ENCODE results near the gene NDUFB2. TPM values are rescaled to one million over a fixed set of nuclear protein-coding genes. Genes with fewer than 3 reads are reported as not detected.

NDUFB2 gene
- total and polyA plus RNA-seq, 2 of the 13 experiments (the other 11 are each of a cell fraction or from before 2014, with no cell fraction given), result 206 to 221 TPM

DNA sequence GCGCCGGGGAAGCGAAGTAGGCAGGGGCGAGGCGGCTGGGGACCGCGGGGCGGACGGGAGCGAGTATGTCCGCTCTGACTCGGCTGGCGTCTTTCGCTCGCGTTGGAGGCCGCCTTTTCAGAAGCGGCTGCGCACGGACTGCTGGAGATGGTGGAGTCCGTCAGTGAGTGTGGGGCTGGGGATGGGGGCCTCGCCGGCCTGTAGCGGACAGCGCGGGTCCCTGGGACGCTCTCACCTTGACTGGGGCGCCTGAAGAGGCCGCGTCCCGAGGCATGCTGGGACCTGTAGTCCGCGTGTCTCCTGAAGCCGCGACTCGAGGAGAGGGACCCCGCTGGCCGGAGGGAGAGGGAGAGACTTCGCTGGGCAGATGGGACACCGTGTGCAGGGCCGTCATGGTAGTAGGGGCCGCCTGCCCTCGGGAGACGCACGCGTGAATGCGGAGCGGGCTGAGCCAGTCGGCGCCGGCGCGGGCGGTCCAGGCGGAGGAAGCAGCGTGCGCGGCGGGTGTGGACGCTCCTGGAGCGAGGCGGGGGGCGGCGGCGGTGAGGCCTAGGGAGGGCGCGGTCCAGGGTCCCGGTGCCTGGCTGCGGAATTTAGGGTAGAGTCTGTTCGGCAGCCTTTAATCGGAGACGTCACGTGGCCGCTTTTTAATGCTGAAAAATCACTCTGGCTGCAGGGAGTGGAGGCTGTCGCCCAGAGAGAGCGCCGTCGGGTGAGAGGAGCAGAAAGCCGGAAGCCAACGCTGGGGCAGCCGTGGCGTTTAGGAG, at the start of gene NDUFB2 (continued):
- TF ChIP-seq, protein P1, sequence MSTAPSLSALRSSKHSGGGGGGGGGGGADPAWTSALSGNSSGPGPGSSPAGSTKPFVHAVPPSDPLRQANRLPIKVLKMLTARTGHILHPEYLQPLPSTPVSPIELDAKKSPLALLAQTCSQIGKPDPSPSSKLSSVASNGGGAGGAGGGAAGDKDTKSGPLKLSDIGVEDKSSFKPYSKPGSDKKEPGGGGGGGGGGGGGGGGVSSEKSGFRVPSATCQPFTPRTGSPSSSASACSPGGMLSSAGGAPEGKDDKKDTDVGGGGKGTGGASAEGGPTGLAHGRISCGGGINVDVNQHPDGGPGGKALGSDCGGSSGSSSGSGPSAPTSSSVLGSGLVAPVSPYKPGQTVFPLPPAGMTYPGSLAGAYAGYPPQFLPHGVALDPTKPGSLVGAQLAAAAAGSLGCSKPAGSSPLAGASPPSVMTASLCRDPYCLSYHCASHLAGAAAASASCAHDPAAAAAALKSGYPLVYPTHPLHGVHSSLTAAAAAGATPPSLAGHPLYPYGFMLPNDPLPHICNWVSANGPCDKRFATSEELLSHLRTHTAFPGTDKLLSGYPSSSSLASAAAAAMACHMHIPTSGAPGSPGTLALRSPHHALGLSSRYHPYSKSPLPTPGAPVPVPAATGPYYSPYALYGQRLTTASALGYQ (CRISPR knock-in tag; IDR thresholded peaks at IDR 0.05), result no peak
- no peak for TF ChIP-seq MIER3 (CRISPR knock-in tag; IDR thresholded peaks at IDR 0.05; ENCODE audit: borderline replicate concordance)
- TF ChIP-seq ZNF468 (CRISPR knock-in tag; IDR thresholded peaks at IDR 0.05), result no peak
- TF ChIP-seq HNRNPH1 (optimal IDR thresholded peaks at IDR 0.05; ENCODE audit: low read depth, low read length), result peak; percentile 58
- 0 out of 2 replicates have a peak, but pooled peaks have one; percentile 16 for TF ChIP-seq ZNF33B (CRISPR knock-in tag; IDR thresholded peaks at IDR 0.05)
- TF ChIP-seq MYNN (CRISPR knock-in tag; IDR thresholded peaks at IDR 0.05; ENCODE audit: low read depth), result peak; percentile 37; the same call in 1 of the 2 replicates
- no peak for TF ChIP-seq JDP2 (CRISPR knock-in tag; IDR thresholded peaks at IDR 0.05; ENCODE audit: borderline replicate concordance)
- peak; percentile 41; the same call in 1 of the 2 replicates for TF ChIP-seq ZNF263 (CRISPR knock-in tag; IDR thresholded peaks at IDR 0.05)
- TF ChIP-seq FIP1L1 (IDR thresholded peaks at IDR 0.05; ENCODE audit: borderline replicate concordance, insufficient read depth, low read depth, low read length), result no peak
- no peak; the same call in none of the 2 replicates for TF ChIP-seq ZNF30 (CRISPR knock-in tag; IDR thresholded peaks at IDR 0.05)
- no peak for TF ChIP-seq ZNF772 (CRISPR knock-in tag; IDR thresholded peaks at IDR 0.05)
- peak; percentile 46 to 83; a peak in 2 of 4 replicates for TF ChIP-seq KLF16 (CRISPR knock-in tag; IDR thresholded peaks at IDR 0.05)
- TF ChIP-seq NCOA1 (CRISPR knock-in tag; IDR thresholded peaks at IDR 0.05), result no peak; the same call in 1 of the 2 replicates
- peak; percentile 19; the same call in 1 of the 2 replicates for TF ChIP-seq ISL2 (CRISPR knock-in tag; IDR thresholded peaks at IDR 0.05)
- TF ChIP-seq SMARCC2 (IDR thresholded peaks at IDR 0.05), result no peak
- no peak for TF ChIP-seq RARG (CRISPR knock-in tag; IDR thresholded peaks at IDR 0.05; ENCODE audit: low read depth)
- TF ChIP-seq MBD4 (IDR thresholded peaks at IDR 0.05; ENCODE audit: borderline replicate concordance, low read length), result no peak
- TF ChIP-seq ZNF564 (CRISPR knock-in tag; IDR thresholded peaks at IDR 0.05), result no peak
- TF ChIP-seq ZNF530 (CRISPR knock-in tag; IDR thresholded peaks at IDR 0.05; ENCODE audit: low read depth), result no peak
- peak; percentile 26; the same call in 1 of the 2 replicates for TF ChIP-seq ZNF746 (CRISPR knock-in tag; IDR thresholded peaks at IDR 0.05)
- TF ChIP-seq ZNF264 (CRISPR knock-in tag; IDR thresholded peaks at IDR 0.05), result peak; percentile 62
- no peak; the same call in 2 of the 3 replicates for TF ChIP-seq MXI1 (IDR thresholded peaks at IDR 0.05; ENCODE audit: borderline replicate concordance, low read depth, low read length)
- no peak for TF ChIP-seq ZNF569 (CRISPR knock-in tag; IDR thresholded peaks at IDR 0.05; ENCODE audit: borderline replicate concordance)
- no peak for TF ChIP-seq NR3C1 (CRISPR knock-in tag; IDR thresholded peaks at IDR 0.05)
- TF ChIP-seq, protein P2, sequence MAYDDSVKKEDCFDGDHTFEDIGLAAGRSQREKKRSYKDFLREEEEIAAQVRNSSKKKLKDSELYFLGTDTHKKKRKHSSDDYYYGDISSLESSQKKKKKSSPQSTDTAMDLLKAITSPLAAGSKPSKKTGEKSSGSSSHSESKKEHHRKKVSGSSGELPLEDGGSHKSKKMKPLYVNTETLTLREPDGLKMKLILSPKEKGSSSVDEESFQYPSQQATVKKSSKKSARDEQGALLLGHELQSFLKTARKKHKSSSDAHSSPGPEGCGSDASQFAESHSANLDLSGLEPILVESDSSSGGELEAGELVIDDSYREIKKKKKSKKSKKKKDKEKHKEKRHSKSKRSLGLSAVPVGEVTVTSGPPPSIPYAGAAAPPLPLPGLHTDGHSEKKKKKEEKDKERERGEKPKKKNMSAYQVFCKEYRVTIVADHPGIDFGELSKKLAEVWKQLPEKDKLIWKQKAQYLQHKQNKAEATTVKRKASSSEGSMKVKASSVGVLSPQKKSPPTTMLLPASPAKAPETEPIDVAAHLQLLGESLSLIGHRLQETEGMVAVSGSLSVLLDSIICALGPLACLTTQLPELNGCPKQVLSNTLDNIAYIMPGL (CRISPR knock-in tag; IDR thresholded peaks at IDR 0.05; ENCODE audit: borderline replicate concordance in 1 of 2, low read depth in 1 of 2), result peak; percentile 74 to 95
- TF ChIP-seq HNRNPL (IDR thresholded peaks at IDR 0.05; ENCODE audit: low read depth, low read length), result no peak
- no peak for TF ChIP-seq CREB1 (IDR thresholded peaks at IDR 0.05)
- TF ChIP-seq CREB1 (CRISPR knock-in tag; IDR thresholded peaks at IDR 0.05), result peak; percentile 75
- peak; percentile 47; the same call in 1 of the 2 replicates for TF ChIP-seq FOXK1 (CRISPR knock-in tag; IDR thresholded peaks at IDR 0.05; ENCODE audit: borderline replicate concordance, low read depth)
